Activated CD8-positive, alpha-beta T cell treated with anti-CD3 and anti-CD28 coated beads, Interleukin-2, amount 10 ng/mL, durations not matched to agents 7 days and 5 days (primary cell): ENCODE measurements around the gene MYO7B. TPM values are rescaled to one million over a fixed set of nuclear protein-coding genes. Genes with fewer than 3 reads are reported as not detected.

Experiments used
- ATAC-seq: fragments of 150-1000 bp; cut with Tn5 transposase; one replicate; pipeline ENCODE4 v1.10.0; 2021; ENCODE audit warnings: moderate library complexity
- CTCF ChIA-PET: fragments of 350-600 bp; sonication (Branson Sonifier 250); formaldehyde crosslinking; loops from one replicate; lab custom pipeline; 2021; ENCODE audit warnings: antibody characterized with exemption; lab: Charles Lee
- POLR2A ChIA-PET: fragments of 350-600 bp; sonication (Branson Sonifier 250); formaldehyde crosslinking; loops from one replicate; lab custom pipeline; 2021; ENCODE audit warnings: antibody characterized with exemption; lab: Charles Lee
- DNase-seq: peaks from one replicate; pipeline ENCODE4 v3.0.0-alpha.2; 2020
- H3K27ac Mint-ChIP-seq: one replicate; pipeline ENCODE4 v1.8.0; 2021; ENCODE audit warnings: mild to moderate bottlenecking, mixed read lengths
- H3K27me3 Mint-ChIP-seq: one replicate; pipeline ENCODE4 v1.8.0; 2021; ENCODE audit warnings: low read depth, mixed read lengths
- H3K36me3 Mint-ChIP-seq: one replicate; pipeline ENCODE4 v1.8.0; 2021; ENCODE audit warnings: low read depth, mixed read lengths
- H3K4me1 Mint-ChIP-seq: one replicate; pipeline ENCODE4 v1.8.0; 2021; ENCODE audit warnings: low read depth, mixed read lengths
- H3K4me3 Mint-ChIP-seq: one replicate; pipeline ENCODE4 v1.8.0; 2021; ENCODE audit warnings: mild to moderate bottlenecking, mixed read lengths
- H3K9me3 Mint-ChIP-seq: one replicate; pipeline ENCODE4 v1.8.0; 2022; ENCODE audit warnings: mixed read lengths; ENCODE audit not compliant: insufficient read depth
- total RNA-seq, 2 experiments: library from RNA; stranded (reverse); gene quantifications; one replicate each; pipeline ENCODE4 v1.2.3, GENCODE V29; 2021

MYO7B gene
- total RNA-seq, 2 experiments from 2014 or later: 0.82 to 1.2 TPM

DNA sequence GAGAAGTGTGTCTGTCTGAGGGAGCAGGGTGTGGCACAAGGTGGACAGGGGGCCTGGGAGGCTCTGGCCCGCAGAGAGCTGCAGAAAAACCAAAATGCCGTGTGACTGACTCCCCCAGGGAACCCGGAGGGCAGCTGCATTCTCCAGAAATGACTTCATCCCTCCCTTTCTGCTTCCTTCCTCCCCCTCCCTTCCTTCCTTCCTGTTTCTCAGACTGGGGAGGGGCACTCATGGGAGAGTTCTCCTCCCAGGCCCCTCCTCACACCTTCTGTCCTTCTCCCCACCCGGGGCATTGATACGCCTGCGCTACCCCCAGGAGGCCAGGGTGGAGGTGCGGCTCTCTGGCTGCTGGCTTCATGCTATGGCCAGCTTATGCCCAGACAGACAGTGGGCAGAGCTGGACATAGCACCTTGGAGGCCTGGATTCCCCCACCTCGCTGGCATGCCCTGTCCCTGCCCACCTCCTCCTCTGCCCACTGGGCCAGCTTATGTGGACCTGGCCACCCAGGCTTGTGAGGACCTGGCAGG lies 102.3 kb downstream of the MYO7B start:
- H3K4me3 Mint-ChIP-seq: peak overlapping the region; percentile 38
- no peaks in the 10 kb centered on the region for H3K9me3 Mint-ChIP-seq
- CTCF ChIA-PET: interaction anchor here (6.7 kb wide), 1 partner anchor 46 kb away, joined by 72 read pairs; no protein-coding TSS in a partner anchor
- POLR2A ChIA-PET: interaction anchor here (1.5 kb wide), 1 partner anchor 344 kb away, joined by 3 read pairs; the partner anchor contains the start of gene ERCC3
- ATAC-seq: no peak
- H3K27ac Mint-ChIP-seq: peak overlapping the region; percentile 89
- H3K27me3 Mint-ChIP-seq: no peaks in the 10 kb centered on the region
- DNase-seq: no peak
- peaks cover 6% of the 10 kb centered on the region for H3K36me3 Mint-ChIP-seq
- H3K4me1 Mint-ChIP-seq: peaks cover 57% of the 10 kb centered on the region

DNA sequence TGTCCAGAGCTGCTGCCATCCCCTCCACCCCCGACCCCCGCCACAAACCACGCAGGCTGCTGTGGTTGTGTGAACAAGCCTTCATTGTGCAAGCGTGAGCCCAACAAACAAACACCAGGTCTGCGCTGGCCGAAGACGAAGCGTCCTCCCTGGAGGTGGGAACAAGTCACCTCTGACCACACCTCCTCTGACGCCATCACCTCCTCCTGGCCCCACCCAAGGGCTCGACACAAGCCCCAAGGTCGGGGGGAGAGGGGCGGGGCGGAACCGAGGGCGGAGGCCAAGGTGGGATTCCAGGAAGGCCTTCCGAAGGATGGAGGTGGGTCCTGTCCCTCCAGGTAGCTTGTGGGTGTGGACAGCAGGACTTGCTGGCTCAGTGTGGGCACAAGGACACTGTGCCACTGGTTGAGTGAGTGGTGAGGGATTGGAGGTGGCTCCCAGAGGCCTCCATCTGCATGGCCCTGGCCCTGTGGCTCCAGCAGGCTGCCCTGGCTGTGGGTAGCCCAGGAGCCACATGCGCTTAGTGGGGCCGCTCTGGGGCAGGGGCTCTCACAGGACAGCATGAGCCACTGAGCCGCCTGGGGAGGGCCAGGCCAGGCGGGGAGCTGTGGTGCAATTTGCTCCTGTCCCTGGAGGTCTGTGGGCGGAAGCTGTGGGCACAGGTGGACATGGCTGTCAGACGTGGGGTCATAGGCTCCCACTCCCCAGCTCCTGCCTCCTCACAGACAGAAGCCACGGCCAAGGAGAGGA lies 103.1 kb downstream of the MYO7B start:
- ATAC-seq (no peak), DNase-seq (no peak)
- Mint-ChIP-seq H3K9me3 (no peaks in the 10 kb centered on the region), H3K27me3 (no peaks in the 10 kb centered on the region), H3K4me3 (peak overlapping the region; percentile 38), H3K27ac (peak overlapping the region; percentile 89), H3K36me3 (peaks cover 6% of the 10 kb centered on the region), H3K4me1 (peaks cover 51% of the 10 kb centered on the region)
- POLR2A ChIA-PET: interaction anchor here (1.5 kb wide), 1 partner anchor 345 kb away, joined by 3 read pairs; the partner anchor contains the start of gene ERCC3
- CTCF ChIA-PET: interaction anchor here (1.5 to 6.7 kb wide), 3 partner anchors 11 to 111 kb away, joined by 3 to 72 read pairs (median 25); no protein-coding TSS in a partner anchor

DNA sequence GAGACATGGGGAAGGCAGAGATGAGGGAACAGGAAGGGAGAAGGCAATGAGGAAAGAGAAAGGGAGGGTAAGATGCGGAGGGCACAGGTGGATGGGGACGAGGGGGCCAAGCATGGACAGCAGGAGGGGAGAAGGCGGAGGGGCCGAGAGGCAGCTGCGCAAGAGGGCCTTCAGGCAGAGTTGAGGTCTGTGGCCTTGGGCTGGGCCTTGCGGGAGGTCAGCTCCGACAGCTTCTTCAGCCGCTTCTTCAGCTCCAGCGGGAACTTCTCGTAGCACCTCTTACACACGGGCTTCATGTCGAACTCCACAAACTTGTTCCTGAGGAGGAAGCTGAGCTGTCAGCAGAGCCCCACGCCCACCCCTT lies 103.6 kb downstream of the MYO7B start:
- Mint-ChIP-seq H3K4me1 (peaks cover 48% of the 10 kb centered on the region), H3K9me3 (no peaks in the 10 kb centered on the region), H3K36me3 (peaks cover 6% of the 10 kb centered on the region), H3K4me3 (no peak overlapping the region), H3K27me3 (no peaks in the 10 kb centered on the region), H3K27ac (peak overlapping the region; percentile 89)
- POLR2A ChIA-PET: interaction anchor here (1.5 kb wide), 1 partner anchor 345 kb away, joined by 3 read pairs; the partner anchor contains the start of gene ERCC3
- ATAC-seq (no peak), DNase-seq (no peak)
- CTCF ChIA-PET: interaction anchor here (1.0 to 6.7 kb wide), 4 partner anchors 10 to 112 kb away, joined by 3 to 72 read pairs (median 14); no protein-coding TSS in a partner anchor

DNA sequence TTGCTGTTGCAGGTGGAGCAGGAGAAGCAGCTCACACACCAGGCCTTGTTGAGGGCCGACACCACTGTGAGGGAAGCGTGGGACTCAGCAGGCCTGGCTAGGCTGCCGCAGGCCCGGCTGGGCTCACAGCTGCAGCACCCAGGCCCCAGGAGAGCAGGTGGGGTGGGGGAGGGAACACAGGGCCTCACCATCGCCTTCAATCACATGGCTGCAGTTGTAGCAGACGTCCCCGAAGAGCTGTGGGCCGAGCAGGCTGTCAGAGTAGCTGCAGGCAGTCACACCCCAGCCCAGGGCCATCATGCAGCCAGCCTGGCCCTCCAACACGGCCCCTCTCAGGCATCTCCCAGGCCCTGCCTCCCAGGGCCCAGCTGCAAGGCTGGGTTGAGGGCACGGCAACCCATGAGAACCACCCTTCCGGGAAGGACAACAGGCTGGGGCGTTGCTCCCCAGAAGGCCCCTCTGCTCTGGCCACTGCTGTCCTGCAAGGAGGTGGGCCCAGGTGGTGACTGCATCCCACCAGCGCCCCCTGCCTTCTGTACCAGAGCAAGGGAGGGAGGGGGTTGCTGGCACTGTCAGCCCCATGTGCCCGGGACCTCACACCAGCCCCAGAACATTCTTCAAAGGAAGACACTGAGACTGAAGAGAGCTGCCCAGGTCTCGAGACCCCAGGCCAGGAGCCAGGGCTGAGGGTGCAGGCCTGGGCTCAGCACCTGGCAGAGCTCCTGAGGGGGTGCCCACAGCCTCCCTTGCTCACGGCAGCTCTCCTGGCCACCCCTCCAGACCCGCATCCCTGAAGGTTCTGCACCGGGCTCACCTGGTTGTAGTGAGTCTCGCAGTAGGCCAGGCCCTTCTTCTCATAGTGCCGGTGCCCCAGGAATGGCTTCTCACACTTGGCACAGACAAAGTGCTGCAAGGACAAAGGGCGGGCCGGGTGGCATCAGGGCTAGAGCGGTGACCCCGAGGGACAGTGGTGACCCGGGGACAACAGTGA lies 104.9 kb downstream of the MYO7B start:
- ATAC-seq: peak; percentile 38
- POLR2A ChIA-PET: interaction anchor here (1.0 to 2.6 kb wide), 6 partner anchors 9 to 611 kb away, joined by 3 to 13 read pairs (median 4); partner anchors contain the start of genes SAP130 and SFT2D3

DNA sequence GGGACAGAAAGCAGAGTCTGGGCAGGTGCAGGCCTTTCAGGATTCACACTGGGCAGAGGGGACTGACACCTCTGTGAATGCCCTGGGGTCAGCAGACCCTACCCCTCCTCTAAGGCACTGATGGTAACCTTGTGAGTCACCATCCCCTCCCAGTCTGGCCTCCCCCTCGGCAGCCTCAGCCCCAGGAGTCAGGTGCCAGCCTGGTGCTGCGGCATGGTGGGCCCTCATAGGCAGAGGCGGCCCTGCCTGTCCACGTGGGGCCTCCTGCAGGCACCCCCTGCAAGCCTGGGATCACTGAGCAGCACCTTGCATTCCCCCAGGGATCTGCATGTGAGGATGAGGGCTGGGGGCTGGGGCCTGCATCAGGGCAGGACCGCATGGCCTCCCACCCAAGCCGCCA lies 105.7 kb downstream of the MYO7B start:
- H3K4me3 Mint-ChIP-seq: peak overlapping the region; percentile 74

More for the DNA sequence above, 104.9 kb downstream of the MYO7B start:
- H3K9me3 Mint-ChIP-seq: no peaks in the 10 kb centered on the region
- peaks cover 48% of the 10 kb centered on the region for H3K4me1 Mint-ChIP-seq
- H3K4me3 Mint-ChIP-seq: peak overlapping the region; percentile 74
- CTCF ChIA-PET: interaction anchor here (0.9 to 6.7 kb wide), 10 partner anchors 9 to 443 kb away, joined by 3 to 72 read pairs (median 4); no protein-coding TSS in a partner anchor
- peaks cover 6% of the 10 kb centered on the region for H3K36me3 Mint-ChIP-seq
- peak overlapping the region; percentile 89 for H3K27ac Mint-ChIP-seq
- peak; percentile 65 for DNase-seq
- no peaks in the 10 kb centered on the region for H3K27me3 Mint-ChIP-seq

DNA sequence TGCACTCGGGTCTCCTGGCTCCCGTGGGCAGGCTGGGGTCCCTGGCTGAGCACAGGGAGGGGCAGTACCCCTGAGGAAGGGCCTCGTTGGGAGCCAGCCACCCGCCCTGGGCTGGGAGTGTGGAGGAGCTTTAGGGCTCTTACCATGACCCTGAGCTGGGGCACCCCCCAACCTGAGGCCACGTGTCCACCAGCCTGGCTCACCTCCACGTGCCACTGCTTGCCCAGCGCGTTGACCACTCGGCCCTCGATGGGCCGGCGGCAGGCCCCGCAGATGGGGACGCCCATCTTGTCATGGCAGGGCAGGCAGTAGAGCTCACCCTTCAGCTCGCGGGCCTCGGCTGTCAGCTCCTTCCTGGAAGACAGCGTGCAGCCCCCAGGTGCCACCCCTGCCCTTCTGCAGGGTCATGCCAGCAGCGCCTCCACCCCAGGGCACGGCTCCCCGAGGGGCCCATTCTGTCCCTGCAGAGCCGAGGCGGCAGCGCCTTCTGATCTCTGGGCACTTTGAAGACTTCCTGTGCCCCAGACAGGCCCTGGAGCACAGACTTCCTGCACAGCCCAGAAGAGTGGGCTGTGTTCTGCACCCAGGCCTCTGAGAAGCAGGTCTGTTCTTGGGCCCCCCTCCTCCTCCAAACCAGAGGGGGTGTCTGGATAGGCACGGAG lies 106.5 kb downstream of the MYO7B start:
- CTCF ChIA-PET: interaction anchor here (0.9 to 6.7 kb wide), 3 partner anchors 7 to 162 kb away, joined by 4 to 72 read pairs (median 25); no protein-coding TSS in a partner anchor
- Mint-ChIP-seq H3K9me3 (no peaks in the 10 kb centered on the region), H3K27me3 (no peaks in the 10 kb centered on the region), H3K4me3 (peak overlapping the region; percentile 74), H3K36me3 (peaks cover 6% of the 10 kb centered on the region), H3K27ac (peak overlapping the region; percentile 75), H3K4me1 (peaks cover 43% of the 10 kb centered on the region)
- peak; percentile 77 for ATAC-seq
- POLR2A ChIA-PET: interaction anchor here (0.5 to 2.6 kb wide), 6 partner anchors 8 to 610 kb away, joined by 3 to 13 read pairs (median 4); partner anchors contain the start of genes IWS1 and SFT2D3
- peak; percentile 63 for DNase-seq

More for the DNA sequence above, 105.7 kb downstream of the MYO7B start:
- Mint-ChIP-seq H3K4me1 (peaks cover 46% of the 10 kb centered on the region), H3K9me3 (no peaks in the 10 kb centered on the region), H3K27ac (peak overlapping the region; percentile 89), H3K27me3 (no peaks in the 10 kb centered on the region), H3K36me3 (peaks cover 6% of the 10 kb centered on the region)
- DNase-seq (no peak), ATAC-seq (no peak)
- ChIA-PET CTCF (interaction anchor here (1.4 to 6.7 kb wide), 5 partner anchors 8 to 444 kb away, joined by 5 to 72 read pairs (median 6); no protein-coding TSS in a partner anchor), POLR2A (interaction anchor here (0.8 to 2.6 kb wide), 7 partner anchors 9 to 611 kb away, joined by 3 to 13 read pairs (median 4); partner anchors contain the start of genes SAP130 and SFT2D3)

DNA sequence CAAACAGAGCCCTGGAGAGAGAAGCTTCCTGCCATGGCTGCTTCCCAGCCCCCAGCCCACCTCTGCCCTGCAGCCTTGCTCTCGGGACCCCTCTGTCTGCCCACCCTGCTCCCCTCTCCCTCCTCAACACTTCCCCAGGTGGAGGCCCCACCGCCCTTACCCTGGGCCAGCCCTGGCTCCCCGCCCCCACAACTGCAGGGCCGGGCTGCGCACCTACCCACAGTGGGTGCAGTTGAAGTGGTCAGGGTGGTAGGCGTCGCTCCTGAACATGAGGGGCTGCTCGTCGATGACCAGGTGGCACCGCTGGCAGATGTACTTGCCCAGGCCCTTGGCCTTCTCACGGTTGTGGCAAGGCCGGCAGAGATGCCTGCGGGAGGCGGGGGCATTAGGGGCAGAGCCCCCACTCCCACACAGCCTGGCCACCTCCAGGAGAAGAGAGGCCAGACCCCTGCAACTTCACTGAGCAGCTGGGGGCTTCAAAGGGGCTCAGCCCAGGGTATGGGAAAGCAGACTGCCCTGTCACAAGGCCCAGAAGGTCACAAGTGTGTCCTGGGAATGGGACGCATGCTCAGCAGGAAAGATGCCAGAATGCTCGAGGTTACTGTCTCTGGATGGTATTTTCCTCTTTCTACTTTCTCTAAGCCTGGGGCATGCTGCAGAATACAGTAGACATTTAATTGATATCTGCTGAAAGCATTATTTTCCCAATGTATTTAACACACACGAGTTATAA lies 107.4 kb downstream of the MYO7B start:
- no peak for DNase-seq
- H3K27ac Mint-ChIP-seq: peak overlapping the region; percentile 75
- peaks cover 6% of the 10 kb centered on the region for H3K36me3 Mint-ChIP-seq
- H3K4me1 Mint-ChIP-seq: peaks cover 39% of the 10 kb centered on the region
- H3K9me3 Mint-ChIP-seq: no peaks in the 10 kb centered on the region
- CTCF ChIA-PET: no interaction called here
- no peaks in the 10 kb centered on the region for H3K27me3 Mint-ChIP-seq
- H3K4me3 Mint-ChIP-seq: peak overlapping the region; percentile 74
- ATAC-seq: no peak
- POLR2A ChIA-PET: no interaction called here

DNA sequence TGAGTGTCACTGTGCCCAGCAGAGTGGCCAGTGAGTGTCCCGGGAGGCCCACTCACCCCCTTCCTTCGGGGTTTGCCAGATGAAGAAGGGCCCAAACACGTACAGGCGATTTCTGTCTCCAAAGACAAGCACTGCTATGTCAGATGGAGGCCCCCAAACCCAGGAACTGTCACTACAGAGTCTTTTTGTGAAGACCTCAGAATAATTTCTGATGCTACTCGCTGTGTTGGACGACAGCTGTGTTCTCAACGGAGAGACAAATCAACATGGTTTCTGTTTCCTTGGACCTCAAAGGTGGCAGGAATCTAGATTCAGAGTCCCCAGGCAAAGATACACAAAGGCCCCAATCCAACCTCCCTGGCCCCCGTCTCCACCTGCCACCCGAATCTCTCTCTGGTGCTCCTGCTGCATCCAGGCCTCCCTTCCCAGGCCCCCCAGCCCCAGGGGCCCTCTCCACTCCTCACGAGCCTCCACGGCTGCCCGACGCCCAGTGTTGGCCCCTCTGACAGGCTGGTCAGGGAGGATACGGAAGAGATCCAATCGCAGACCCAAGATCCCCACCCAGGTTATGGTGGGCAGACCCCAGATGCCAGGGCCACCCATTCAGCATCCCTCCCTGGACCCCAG lies 108.1 kb downstream of the MYO7B start:
- no peaks in the 10 kb centered on the region for H3K9me3 Mint-ChIP-seq
- H3K4me3 Mint-ChIP-seq: no peak overlapping the region
- H3K27ac Mint-ChIP-seq: peak overlapping the region; percentile 39
- ChIA-PET CTCF (interaction anchor here (1.0 to 2.6 kb wide), 2 partner anchors 52 to 59 kb away, joined by 3 to 15 read pairs; no protein-coding TSS in a partner anchor), POLR2A (no interaction called here)
- ATAC-seq: no peak
- no peak for DNase-seq
- H3K36me3 Mint-ChIP-seq: peaks cover 6% of the 10 kb centered on the region
- no peaks in the 10 kb centered on the region for H3K27me3 Mint-ChIP-seq
- peaks cover 37% of the 10 kb centered on the region for H3K4me1 Mint-ChIP-seq

DNA sequence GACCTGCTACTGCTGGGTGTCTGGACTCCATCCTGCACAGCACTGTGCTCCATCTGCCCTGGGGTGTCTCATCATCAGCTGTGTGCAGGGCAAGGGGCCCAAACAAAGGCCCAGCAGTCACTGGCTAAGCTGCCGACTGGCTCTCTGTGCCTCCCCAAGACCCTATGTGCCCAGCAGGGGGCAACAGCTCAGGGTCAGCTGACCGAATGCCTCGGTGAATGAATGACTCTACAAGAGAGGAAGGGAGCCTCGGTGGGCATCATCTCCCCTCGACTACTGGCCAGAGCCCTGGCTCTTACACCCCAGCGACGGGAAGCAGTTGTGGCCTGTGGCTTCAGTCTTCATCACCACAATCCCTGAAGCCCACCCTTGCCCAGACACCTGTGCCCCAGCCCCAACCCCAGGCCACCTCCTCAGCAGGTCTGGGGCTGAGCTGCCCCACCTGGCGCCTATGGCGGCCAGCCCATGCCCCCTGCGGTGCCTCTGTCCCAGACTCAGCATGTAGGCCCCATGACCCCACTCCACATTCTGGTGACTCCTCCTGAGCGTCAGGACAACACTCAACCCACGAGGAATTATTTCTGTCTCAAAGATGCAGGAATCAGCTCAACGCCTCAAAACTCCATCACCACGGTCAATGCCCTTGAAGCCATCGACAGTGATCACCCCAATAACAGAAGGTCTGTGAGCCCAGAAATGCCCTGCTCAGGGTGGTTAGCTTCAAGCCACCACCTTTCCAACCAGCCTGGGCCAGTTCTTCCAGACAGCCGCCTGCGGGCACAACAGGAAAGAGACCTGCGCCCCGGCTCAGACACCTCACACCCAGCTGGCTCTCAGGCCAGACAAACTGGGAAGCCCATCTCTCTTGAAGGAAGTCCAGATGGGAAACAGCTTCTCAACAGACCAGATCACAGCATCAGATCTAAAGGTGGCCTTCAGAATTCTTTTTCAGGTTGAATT lies 108.9 kb downstream of the MYO7B start:
- no peaks in the 10 kb centered on the region for H3K27me3 Mint-ChIP-seq
- no peak for DNase-seq
- H3K4me3 Mint-ChIP-seq: no peak overlapping the region
- H3K4me1 Mint-ChIP-seq: peaks cover 33% of the 10 kb centered on the region
- CTCF ChIA-PET: interaction anchor here (1.0 to 2.6 kb wide), 2 partner anchors 53 to 58 kb away, joined by 3 to 15 read pairs; no protein-coding TSS in a partner anchor
- no peak overlapping the region for H3K27ac Mint-ChIP-seq
- POLR2A ChIA-PET: no interaction called here
- H3K9me3 Mint-ChIP-seq: no peaks in the 10 kb centered on the region
- ATAC-seq: no peak
- H3K36me3 Mint-ChIP-seq: no peaks in the 10 kb centered on the region
